PC-3 (cell line): ENCODE measurements around the gene OSBPL2. TPM values are rescaled to one million over a fixed set of nuclear protein-coding genes. Genes with fewer than 3 reads are reported as not detected.

ENCODE experiments used
- ATAC-seq: fragments of 200-7000 bp; cut with Tn5 transposase; 2 replicates; pipeline ENCODE4 v1.9.1; 2020; ENCODE audit warnings: mild to moderate bottlenecking, moderate library complexity
- BruUV-seq: library from RNA; stranded (reverse); fragments of 400-500 nt; replicated peaks from 2 replicates; lab custom pipeline; 2021; lab: Mats Ljungman, UMichigan
- CTCF ChIA-PET: fragments of 300-600 bp; sonication (Branson Sonifier 250); formaldehyde crosslinking; loops from one replicate; lab custom pipeline; 2022; ENCODE audit warnings: antibody characterized with exemption; lab: Charles Lee
- POLR2A ChIA-PET: fragments of 300-600 bp; sonication (Branson Sonifier 250); formaldehyde crosslinking; loops from one replicate; lab custom pipeline; 2022; ENCODE audit warnings: antibody characterized with exemption; ENCODE audit not compliant: unreplicated experiment; lab: Charles Lee
- DNase-seq: peaks from one replicate; pipeline ENCODE4 v3.0.0-alpha.2; 2015
- H2AFZ ChIP-seq: fragments of 300-600 bp; sonication (generic); 2 replicates; pipeline ENCODE4 v1.6.0; 2016; ENCODE audit warnings: antibody characterized with exemption, low read length
- H3F3A ChIP-seq: fragments of 300-600 bp; sonication (generic); one replicate; pipeline ENCODE4 v1.6.0; 2017; ENCODE audit warnings: antibody characterized with exemption, low read length, control low read depth, mild to moderate bottlenecking; ENCODE audit not compliant: unreplicated experiment
- H3K27ac ChIP-seq: fragments of 300-600 bp; sonication (generic); 2 replicates; pipeline ENCODE4 v1.5.1; 2016; ENCODE audit warnings: mild to moderate bottlenecking, low read length
- H3K27me3 ChIP-seq: fragments of 300-600 bp; sonication (generic); 2 replicates; pipeline ENCODE4 v1.6.1; 2016; ENCODE audit warnings: low read length, mixed read lengths
- H3K36me3 ChIP-seq: fragments of 300-600 bp; sonication (generic); 2 replicates; pipeline ENCODE4 v1.6.1; 2016; ENCODE audit warnings: low read depth, mixed run types, low read length, mixed read lengths
- H3K4me1 ChIP-seq: fragments of 300-600 bp; sonication (generic); 2 replicates; pipeline ENCODE4 v1.5.1; 2016; ENCODE audit warnings: low read length; ENCODE audit not compliant: insufficient read depth
- H3K4me2 ChIP-seq: fragments of 300-600 bp; sonication (generic); 2 replicates; pipeline ENCODE4 v1.6.0; 2016; ENCODE audit warnings: low read length
- H3K4me3 ChIP-seq: fragments of 300-600 bp; sonication (generic); 2 replicates; pipeline ENCODE4 v1.5.1; 2016; ENCODE audit warnings: mild to moderate bottlenecking, low read length, mixed read lengths
- H3K79me2 ChIP-seq: fragments of 300-600 bp; sonication (generic); 2 replicates; pipeline ENCODE4 v1.6.1; 2017; ENCODE audit warnings: low read length, mixed read lengths
- H3K9ac ChIP-seq: fragments of 300-600 bp; sonication (generic); 2 replicates; pipeline ENCODE4 v1.6.0; 2016; ENCODE audit warnings: mild to moderate bottlenecking, low read length
- H3K9me2 ChIP-seq: fragments of 300-600 bp; sonication (generic); replicated peaks from 2 replicates; pipeline ENCODE4 v1.6.1; 2016; ENCODE audit warnings: mixed run types, low read length, mixed read lengths
- H3K9me3 ChIP-seq: fragments of 300-600 bp; sonication (generic); 2 replicates; pipeline ENCODE4 v1.6.1; 2016; ENCODE audit warnings: low read length, mixed read lengths
- H4K20me1 ChIP-seq: fragments of 300-600 bp; sonication (generic); 2 replicates; pipeline ENCODE4 v1.6.1; 2016; ENCODE audit warnings: low read length, mixed read lengths
- CTCF ChIP-seq: fragments of 300-600 bp; sonication (generic); conservative IDR thresholded peaks from 2 replicates; pipeline ENCODE4 v1.5.1; 2017; ENCODE audit warnings: antibody characterized with exemption, low read depth, mild to moderate bottlenecking, low read length
- EZH2 ChIP-seq: fragments of 300-600 bp; sonication (generic); IDR thresholded peaks from one replicate; pipeline ENCODE4 v1.6.1; 2017; ENCODE audit warnings: antibody characterized with exemption, mild to moderate bottlenecking, low read length; ENCODE audit not compliant: unreplicated experiment
- EZH2phosphoT487 ChIP-seq: fragments of 300-600 bp; sonication (generic); IDR thresholded peaks from 2 replicates; pipeline ENCODE4 v1.6.1; 2018; ENCODE audit warnings: mild to moderate bottlenecking, antibody characterized with exemption, low read length, borderline replicate concordance
- intact Hi-C: fragments of 100-400 bp; cut with micrococcal nuclease; formaldehyde crosslinking; loops from 2 replicates; pipeline ENCODE4 v1.9.0; 2023
- total RNA-seq: library from RNA; depleted of rRNA; stranded (reverse); fragments of >200 nt; gene quantifications from 2 replicates; pipeline ENCODE4 v1.2.3, GENCODE V29; 2014

Gene OSBPL2
- total RNA-seq, 1 experiment from 2014 or later: 39.7 TPM

DNA sequence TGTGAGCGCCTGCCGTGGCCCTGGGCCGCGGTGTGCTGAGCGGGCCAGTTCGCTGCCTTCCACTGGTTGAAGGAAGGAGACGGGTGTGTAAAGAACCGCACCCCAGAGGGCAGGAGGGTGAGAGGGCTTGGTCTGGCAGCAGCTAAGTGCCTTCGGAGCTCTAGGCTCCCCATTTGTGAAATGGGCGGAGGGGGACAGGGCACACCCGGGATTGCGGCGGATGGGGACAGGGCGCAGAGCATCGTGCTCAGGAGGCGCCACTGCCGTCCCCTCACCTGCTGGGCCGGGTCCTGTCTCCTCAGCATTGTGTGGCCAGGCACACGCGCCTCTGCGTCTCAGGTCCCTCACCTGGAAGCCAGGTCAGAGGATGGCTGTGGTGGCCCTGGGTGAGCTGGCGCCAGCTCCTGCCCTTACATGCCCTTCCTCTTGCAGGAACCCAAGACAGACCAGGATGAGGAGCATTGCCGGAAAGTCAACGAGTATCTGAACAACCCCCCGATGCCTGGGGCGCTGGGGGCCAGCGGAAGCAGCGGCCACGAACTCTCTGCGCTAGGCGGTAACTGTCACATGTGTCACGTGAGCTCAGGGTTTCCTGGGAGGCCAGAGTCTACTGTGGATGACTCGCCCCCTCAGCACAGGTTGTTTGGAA, 67.6 kb downstream of the OSBPL2 start:
- H3K27ac ChIP-seq: peak overlapping the region; percentile 17; the same call in 1 of the 2 replicates
- peaks cover 46% of the 10 kb centered on the region for H3K79me2 ChIP-seq
- CTCF ChIA-PET: interaction anchor here (1.1 to 1.3 kb wide), 2 partner anchors 62 to 77 kb away, joined by 3 read pairs; no protein-coding TSS in a partner anchor
- POLR2A ChIA-PET: interaction anchor here (0.5 kb wide), 1 partner anchor 81 kb away, joined by 8 read pairs; the partner anchor contains the start of gene RPS21
- H4K20me1 ChIP-seq: peaks cover 55% of the 10 kb centered on the region
- H3K4me3 ChIP-seq: peak overlapping the region; percentile 94
- intact Hi-C loops: no loop called here
- peaks cover 16% of the 10 kb centered on the region for H3F3A ChIP-seq
- peaks cover 54% of the 10 kb centered on the region for H3K36me3 ChIP-seq
- peak; percentile 31 for DNase-seq
- TF ChIP-seq EZH2phosphoT487: no peak
- TF ChIP-seq CTCF: no peak
- TF ChIP-seq EZH2: no peak
- peak overlapping the region; percentile 100 for H3K4me2 ChIP-seq
- no peak overlapping the region for H2AFZ ChIP-seq
- BruUV-seq: no TSS peak
- H3K9me3 ChIP-seq: no peaks in the 10 kb centered on the region
- H3K9me2 ChIP-seq: no peaks in the 10 kb centered on the region
- H3K9ac ChIP-seq: peak overlapping the region; percentile 95; the same call in 1 of the 2 replicates
- H3K4me1 ChIP-seq: peaks cover 25% of the 10 kb centered on the region
- no peaks in the 10 kb centered on the region for H3K27me3 ChIP-seq
- ATAC-seq: no peak

- CTCF ChIA-PET: interaction anchor here (1.1 to 1.3 kb wide), 2 partner anchors 61 to 76 kb away, joined by 3 read pairs; no protein-coding TSS in a partner anchor
- DNase-seq: no peak
- Histone ChIP-seq H4K20me1 (peaks cover 55% of the 10 kb centered on the region), H3K36me3 (peaks cover 54% of the 10 kb centered on the region), H3F3A (peaks cover 16% of the 10 kb centered on the region), H3K4me3 (no peak overlapping the region), H3K4me2 (peak overlapping the region; percentile 100; the same call in 1 of the 2 replicates), H3K79me2 (peaks cover 46% of the 10 kb centered on the region), H3K9ac (no peak overlapping the region), H3K4me1 (peaks cover 25% of the 10 kb centered on the region), H3K9me2 (no peaks in the 10 kb centered on the region), H3K27me3 (no peaks in the 10 kb centered on the region), H3K9me3 (no peaks in the 10 kb centered on the region), H2AFZ (no peak overlapping the region), H3K27ac (0 out of 2 replicates have a peak overlapping the region, but pooled peaks have one; percentile 16)
- intact Hi-C loops: no loop called here
- TF ChIP-seq EZH2phosphoT487 (no peak), CTCF (no peak), EZH2 (no peak)
- BruUV-seq: no TSS peak
- POLR2A ChIA-PET: interaction anchor here (0.5 kb wide), 1 partner anchor 80 kb away, joined by 8 read pairs; the partner anchor contains the start of gene RPS21
- ATAC-seq: no peak
Observed at GRCh38 chr20:62306414-62307187, 68.3 kb downstream of the OSBPL2 start.
